B cell (primary cell): Measurements from ENCODE around the gene CCDC93.

Source experiments
- CTCF ChIP-seq: fragments of 200-600 bp; IDR thresholded peaks from one replicate; pipeline ENCODE4 v1.8.0; 2022; ENCODE audit warnings: antibody characterized with exemption, mild to moderate bottlenecking
- EZH2 ChIP-seq: IDR thresholded peaks from 2 replicates; pipeline ENCODE4 v1.6.1; 2012; ENCODE audit warnings: borderline replicate concordance, low read depth, mild to moderate bottlenecking, moderate library complexity, low read length; ENCODE audit not compliant: insufficient read depth, poor library complexity, severe bottlenecking

GRCh38 chr2:118006861-118007260, 7.0 kb downstream of the CCDC93 start:
- TF ChIP-seq CTCF, result no peak
- no peak for TF ChIP-seq EZH2
